Fibroblast of skin of left biceps (primary cell): ENCODE measurements around the gene LRRN4.

Experiments
- DNase-seq, 2 experiments: peaks; one replicate each; pipeline ENCODE4 v3.0.0-alpha.2; 2013; ENCODE audit warnings: low read depth in 2 of 2

The LRRN4 gene

GRCh38 chr20:6030453-6031080 is 23.3 kb downstream of the LRRN4 start:
- DNase-seq = no peak

GRCh38 chr20:6029538-6029937 is 24.3 kb downstream of the LRRN4 start:
- DNase-seq = no peak

DNA sequence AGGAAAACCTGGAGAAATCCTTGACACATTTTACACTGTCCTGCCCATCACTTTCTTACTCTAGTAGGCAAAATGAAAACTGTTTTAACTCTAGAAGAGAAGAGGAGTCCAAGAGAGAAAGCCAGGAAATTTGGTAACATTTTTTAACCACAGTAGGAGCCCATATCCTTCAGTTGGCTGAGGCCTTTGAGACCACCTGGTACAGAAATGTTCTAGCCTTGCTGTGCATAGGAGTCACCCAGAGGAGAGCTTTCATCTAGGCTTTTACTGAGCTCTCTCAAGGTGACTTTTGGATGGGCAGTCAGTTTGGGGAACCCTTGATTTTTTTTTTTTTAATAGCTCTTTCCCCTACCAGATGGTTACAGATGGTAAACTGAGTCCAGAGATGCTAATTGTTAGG is 25.0 kb downstream of the LRRN4 start:
- no peak for DNase-seq

DNA sequence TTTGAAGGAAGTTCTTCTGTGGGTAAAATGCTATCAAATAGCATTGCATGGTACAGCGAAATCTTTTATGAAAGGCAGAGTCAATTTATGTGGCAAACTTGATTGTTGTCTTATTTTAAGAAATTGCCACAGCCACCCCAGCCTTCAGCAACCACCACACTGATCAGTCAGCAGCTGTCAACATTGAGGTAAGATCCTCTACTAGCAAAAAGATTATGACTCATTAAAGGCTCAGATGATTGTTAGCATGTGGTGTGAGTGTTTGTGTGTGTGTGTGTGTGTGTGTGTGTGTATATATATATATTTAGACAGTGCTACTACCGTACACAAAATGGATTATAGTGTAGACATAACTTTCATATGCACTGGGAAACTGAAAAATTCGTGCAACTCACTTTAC is 27.8 kb downstream of the LRRN4 start:
- DNase-seq = no peak

- DNase-seq = no peak
Measured at GRCh38 chr20:6024768-6025167, 29.1 kb downstream of the LRRN4 start.

DNA sequence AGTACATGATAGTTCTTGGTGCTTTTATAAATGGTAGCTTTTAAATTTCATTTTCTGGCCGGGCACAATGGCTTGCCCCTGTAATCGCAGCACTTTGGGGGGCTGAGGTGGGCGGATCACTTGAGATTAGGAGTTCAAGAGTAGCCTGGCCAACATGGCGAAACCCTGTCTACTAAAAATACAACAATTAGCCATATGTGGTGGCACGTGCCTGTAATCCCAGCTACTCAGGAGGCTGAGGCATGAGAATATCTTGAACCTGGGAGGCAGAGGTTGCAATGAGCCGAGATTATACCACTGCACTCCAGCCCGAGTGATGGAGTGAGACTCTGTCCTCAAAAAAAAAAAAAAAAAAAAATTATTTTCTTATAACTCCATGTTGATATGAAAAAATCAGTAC is 36.0 kb downstream of the LRRN4 start:
- no peak for DNase-seq

DNA sequence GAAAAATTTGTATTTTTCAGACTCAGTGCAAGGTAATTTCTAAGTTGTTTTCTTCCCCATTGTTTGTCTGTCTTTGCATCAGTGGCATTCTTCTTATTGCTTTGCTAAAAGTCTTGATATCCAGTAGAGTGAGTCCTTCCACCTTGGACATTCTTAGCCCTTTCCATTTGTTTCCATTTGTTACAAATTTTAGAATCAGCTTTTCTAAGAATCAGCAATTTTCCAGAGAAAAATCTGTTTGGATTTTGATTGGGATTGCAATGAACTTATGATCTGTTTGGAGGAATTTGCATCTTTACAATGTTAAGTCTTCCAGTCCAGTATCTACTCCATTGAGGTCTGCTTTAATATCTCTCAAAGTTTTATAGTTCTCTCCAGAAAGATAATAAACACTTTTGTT is 36.4 kb downstream of the LRRN4 start:
- no peak for DNase-seq

GRCh38 chr20:6014957-6015356 is 38.9 kb downstream of the LRRN4 start:
- DNase-seq = no peak

- no peak for DNase-seq
Measured at GRCh38 chr20:6014017-6014416, 39.8 kb downstream of the LRRN4 start.

GRCh38 chr20:6012179-6012578 is 41.7 kb downstream of the LRRN4 start:
- no peak for DNase-seq

GRCh38 chr20:6008254-6008653 is 45.6 kb downstream of the LRRN4 start:
- peak; percentile 31 to 39 for DNase-seq

DNA sequence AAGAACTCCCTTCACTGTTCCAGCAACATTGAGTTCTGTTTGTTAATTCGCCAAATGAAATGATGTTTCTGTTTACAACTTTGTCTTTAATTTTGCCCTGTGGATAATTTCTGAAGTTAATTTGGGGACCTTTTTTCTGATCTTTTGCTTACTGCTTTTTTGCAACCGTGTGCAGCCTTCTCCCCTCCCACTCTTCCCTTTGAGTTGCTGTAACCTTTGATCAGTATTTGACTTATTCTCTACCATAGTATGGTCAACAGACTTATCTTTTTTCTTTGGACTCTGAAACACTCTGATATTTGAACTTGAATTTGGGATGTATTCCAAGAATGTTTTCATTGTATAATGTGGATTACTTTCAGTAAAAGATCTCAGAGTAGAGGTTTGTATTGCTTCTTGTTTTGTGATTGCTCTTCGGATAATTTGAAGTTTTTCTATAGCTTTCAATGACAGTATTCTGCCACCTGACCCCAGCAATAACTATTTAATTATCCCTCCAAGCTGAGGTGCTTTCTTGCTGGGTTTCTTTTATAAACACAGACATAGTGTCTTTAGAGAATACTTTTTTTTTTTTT is 46.2 kb downstream of the LRRN4 start:
- no peak for DNase-seq

GRCh38 chr20:6007094-6007528 is 46.7 kb downstream of the LRRN4 start:
- DNase-seq = no peak

GRCh38 chr20:6006603-6006949 is 47.3 kb downstream of the LRRN4 start:
- no peak for DNase-seq

DNA sequence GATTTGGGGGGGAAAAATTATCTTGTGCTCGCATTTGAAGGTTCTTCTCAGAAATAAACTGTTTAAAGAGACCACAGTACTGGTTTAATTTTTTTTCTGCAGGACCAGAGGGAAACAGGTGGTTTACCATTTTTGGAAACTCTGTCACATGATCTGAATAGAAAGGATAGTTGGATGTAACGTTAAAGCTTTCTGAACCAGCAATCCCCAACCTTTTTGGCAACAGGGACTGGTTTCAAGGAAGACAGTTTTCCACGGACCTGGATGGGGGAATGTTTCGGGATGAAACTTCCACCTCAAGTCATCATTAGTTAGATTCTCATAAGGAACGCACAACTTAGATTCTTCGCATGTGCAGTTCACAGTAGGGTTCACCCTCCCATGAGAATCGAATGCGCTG is 53.0 kb downstream of the LRRN4 start:
- DNase-seq = no peak

GRCh38 chr20:5999783-6000182 is 54.1 kb downstream of the LRRN4 start:
- DNase-seq = no peak

DNA sequence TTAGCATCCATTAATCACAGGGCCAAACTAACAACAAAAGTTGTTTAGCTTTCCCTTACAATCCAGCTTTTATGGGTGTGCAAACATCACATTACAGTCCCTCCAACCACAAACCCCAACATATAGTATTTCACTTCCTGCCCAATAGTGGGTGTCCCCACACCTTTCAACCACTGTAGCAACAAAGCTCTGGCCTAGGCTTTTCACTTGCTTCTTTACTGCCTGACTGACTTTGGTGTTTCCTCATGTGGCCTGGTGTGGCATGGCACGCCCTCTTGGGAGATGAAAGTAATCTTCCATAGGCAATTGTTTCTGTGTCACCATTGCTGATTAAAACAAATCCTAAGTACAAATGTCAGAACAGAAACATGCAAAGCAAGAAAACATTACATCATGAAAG is 57.1 kb downstream of the LRRN4 start:
- no peak for DNase-seq

DNA sequence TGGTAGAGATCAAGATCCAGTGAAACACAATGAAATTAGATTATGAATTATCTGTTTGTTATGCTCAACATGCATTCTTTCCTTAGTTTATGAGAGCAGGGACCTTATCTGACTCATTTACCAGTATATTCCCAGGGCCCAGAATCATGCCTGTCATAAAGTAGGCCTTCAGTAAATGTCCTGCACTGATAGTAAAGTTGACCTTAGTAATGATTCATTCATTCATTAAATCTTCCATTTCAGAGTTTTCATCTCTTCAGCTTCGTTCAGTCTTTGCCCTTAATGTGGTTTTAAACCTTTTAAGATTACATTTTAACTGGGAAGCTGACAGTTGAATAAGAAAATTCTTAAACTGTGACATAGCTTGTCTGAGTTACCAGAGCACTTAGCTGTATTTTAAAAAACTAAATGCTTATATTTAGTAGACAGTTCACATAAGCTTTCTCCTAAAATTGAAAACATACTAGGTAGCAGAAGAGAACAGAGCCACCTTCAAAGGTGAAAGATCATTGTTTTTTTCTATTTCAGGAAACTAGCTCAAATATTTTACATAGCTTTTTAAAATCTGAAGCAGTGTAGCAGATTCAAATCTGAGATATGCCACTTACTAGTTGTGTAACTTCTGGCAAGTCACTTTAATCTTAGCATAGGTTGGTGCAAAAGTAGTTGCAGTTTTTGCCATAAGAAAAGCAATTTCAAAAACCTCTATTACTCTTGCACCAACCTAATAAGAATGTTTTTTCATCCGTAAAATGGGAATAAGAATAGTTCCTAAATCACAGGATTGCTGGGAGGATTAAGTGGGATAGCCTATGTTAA is 62.0 kb downstream of the LRRN4 start:
- no peak for DNase-seq

DNA sequence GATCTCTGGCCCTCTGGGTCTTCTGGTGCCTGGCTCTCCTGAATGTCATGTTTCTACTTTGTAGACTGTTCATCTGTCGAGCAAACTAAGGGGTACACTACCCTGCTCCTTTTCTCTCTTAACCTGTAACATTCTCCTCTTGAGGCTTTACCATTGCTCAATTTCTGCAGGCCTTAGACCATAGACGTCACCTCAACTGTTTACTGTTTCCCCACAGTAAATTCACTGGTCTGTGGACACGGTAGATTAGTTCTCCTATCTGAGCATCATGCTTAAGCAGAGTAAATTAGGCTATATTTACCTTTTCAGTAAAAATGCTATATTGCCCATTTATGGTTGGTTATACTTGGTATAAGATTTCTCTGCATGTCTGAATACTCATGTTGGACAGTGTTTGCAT is 62.9 kb downstream of the LRRN4 start:
- DNase-seq = no peak
